Measurements from ENCODE around the gene POLDIP2. TPM values are rescaled to one million over a fixed set of nuclear protein-coding genes. Genes with fewer than 3 reads are reported as not detected.

The POLDIP2 gene
- total RNA-seq, 2 experiments from 2014 or later = 22.1 to 23.9 TPM

DNA sequence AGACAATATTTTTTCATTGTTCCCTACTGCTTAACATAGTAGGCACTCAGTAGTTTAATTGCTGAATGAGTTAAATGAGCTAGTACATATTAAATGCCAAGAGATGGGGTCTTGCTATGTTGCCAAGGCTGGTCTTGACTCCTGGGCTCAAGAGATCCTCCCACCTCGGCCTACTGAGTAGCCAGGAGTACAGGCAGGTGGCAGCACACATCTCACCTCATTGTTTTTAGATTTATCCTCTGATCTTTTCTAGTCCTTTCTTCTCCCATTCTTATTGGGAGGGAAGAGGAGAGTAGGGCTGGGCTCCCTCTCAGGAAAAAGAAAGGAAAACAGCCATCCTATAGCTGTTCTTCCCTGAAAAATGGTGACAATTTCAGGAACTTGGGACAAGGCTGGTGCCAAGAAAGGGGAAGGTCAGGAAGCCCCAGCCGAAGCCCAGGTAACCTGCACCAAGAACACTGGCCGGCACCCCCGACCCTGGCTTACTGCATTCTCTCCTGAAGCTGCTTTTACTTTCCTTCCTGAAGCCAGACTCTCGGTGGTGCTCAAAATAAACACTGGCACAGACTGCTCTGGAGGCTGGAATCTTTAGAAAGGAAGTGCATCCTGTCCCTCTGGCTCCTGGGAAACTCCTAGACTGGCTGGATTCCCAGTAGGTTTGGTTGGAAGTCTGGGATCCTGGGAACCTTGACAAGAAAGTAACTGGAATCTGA, 19.1 kb downstream of the POLDIP2 start:
- TF ChIP-seq, protein P1, sequence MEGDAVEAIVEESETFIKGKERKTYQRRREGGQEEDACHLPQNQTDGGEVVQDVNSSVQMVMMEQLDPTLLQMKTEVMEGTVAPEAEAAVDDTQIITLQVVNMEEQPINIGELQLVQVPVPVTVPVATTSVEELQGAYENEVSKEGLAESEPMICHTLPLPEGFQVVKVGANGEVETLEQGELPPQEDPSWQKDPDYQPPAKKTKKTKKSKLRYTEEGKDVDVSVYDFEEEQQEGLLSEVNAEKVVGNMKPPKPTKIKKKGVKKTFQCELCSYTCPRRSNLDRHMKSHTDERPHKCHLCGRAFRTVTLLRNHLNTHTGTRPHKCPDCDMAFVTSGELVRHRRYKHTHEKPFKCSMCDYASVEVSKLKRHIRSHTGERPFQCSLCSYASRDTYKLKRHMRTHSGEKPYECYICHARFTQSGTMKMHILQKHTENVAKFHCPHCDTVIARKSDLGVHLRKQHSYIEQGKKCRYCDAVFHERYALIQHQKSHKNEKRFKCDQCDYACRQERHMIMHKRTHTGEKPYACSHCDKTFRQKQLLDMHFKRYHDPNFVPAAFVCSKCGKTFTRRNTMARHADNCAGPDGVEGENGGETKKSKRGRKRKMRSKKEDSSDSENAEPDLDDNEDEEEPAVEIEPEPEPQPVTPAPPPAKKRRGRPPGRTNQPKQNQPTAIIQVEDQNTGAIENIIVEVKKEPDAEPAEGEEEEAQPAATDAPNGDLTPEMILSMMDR (IDR thresholded peaks at IDR 0.05) = no peak
- Histone ChIP-seq H3K4me1 (ENCODE audit: insufficient read depth, low read length) (peaks cover 36% of the 10 kb centered on the region), H3K4me3 (ENCODE audit: low read length) (no peak overlapping the region), H3K9me3 (ENCODE audit: control insufficient read depth in 1 of 2, insufficient read depth in 1 of 2, low read length in 2 of 2) (peaks cover 0 to 3% of the 10 kb centered on the region in 2 experiments), H3K27ac (ENCODE audit: low read depth in 1 of 2, low read length in 2 of 2) (no peak overlapping the region), H3K36me3 (ENCODE audit: insufficient read depth, low read length) (peaks cover 45% of the 10 kb centered on the region), H3K27me3 (ENCODE audit: control insufficient read depth in 1 of 2, insufficient read depth in 2 of 2, low read length in 2 of 2) (no peaks in the 10 kb centered on the region)
- POLR2A ChIA-PET = interaction anchor here (1.5 kb wide), 1 partner anchor 19 kb away, joined by 8 read pairs; the partner anchor contains the start of gene POLDIP2
- Mint-ChIP-seq H3K4me1 (ENCODE audit: low read depth) (peaks cover 48% of the 10 kb centered on the region), H3K9me3 (no peaks in the 10 kb centered on the region), H3K27me3 (no peaks in the 10 kb centered on the region), H3K27ac (peak overlapping the region; percentile 3), H3K4me3 (peak overlapping the region; percentile 30), H3K36me3 (ENCODE audit: low read depth) (peaks cover 40% of the 10 kb centered on the region)
- CTCF ChIA-PET = no interaction called here
- no peak for ATAC-seq (ENCODE audit: poor library complexity)
- intact Hi-C loops (cut with DNase I, micrococcal nuclease) = loop anchor here in 1 of 2 experiments (5.0 to 10.0 kb wide), 3 partner anchors 296 to 507 kb away; partner anchors contain the start of genes BLTP2, FAM222B and NLK
- no peak for DNase-seq

DNA sequence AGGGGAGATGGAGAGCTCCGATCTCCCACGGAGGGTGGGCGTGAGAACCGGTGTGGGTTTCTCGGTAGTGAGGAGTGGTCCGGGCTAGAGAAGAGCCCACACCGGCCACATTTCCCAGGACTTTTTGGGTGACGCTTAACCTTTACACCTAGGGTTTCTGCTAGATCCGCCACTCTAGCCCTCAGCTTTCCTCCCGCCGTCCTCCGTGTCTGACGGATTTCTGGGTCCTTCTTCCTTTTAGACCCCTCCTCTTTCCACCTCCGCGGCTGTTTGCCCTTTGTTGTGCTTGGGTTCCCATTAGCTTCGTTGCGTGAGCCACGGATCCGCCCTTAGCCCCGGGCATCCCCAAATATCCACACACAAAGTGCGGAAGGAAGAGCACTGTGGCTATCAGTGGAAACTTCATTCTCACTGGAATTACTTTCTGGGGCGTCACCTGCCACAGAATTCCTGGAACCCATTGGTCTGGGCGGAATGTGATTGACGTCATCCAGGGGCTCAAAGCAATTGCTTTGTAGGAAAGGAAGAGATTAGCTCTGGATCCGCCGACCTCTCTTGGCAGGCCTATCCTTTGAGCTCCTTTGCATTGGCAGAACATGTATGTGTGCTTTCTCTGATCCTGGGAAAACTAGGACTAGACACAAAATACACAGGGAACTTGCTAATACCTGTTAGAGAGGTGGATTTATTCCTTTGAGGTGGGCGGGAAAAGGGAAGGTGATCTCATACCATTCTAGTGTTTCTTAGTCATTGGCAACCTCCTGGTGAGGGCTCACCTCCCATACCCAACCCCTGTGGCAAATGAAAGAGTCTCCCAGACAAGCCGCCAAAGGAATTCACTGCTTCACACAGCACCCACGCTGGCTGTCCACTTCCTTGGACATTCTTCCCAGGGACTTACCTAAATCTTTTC, 21.1 kb downstream of the POLDIP2 start:
- Mint-ChIP-seq H3K4me1 (ENCODE audit: low read depth) (peaks cover 56% of the 10 kb centered on the region), H3K9me3 (no peaks in the 10 kb centered on the region), H3K27me3 (no peaks in the 10 kb centered on the region), H3K27ac (peak overlapping the region; percentile 88), H3K4me3 (peak overlapping the region; percentile 98), H3K36me3 (ENCODE audit: low read depth) (peaks cover 38% of the 10 kb centered on the region)
- no peaks in the 10 kb centered on the region for H3K27me3 ChIP-seq (ENCODE audit: control insufficient read depth in 1 of 2, insufficient read depth in 2 of 2, low read length in 2 of 2)
- intact Hi-C loops (cut with DNase I, micrococcal nuclease) = loop anchor here (1.0 to 10.0 kb wide), 7 partner anchors 17 to 617 kb away; partner anchors contain the start of genes POLDIP2 (in 2 of the 2), TMEM97 (in 2 of the 2), BLTP2 (in 1 of the 2) and FAM222B (in 1 of the 2)
- ATAC-seq (ENCODE audit: poor library complexity) (no peak), DNase-seq (peak in 5 of 14 experiments; percentile 5 to 60 (median 31))
- ChIA-PET CTCF (interaction anchor here (0.9 to 2.3 kb wide), 5 partner anchors 17 to 103 kb away, joined by 3 to 15 read pairs (median 5); partner anchors contain the start of genes POLDIP2 and TMEM97), POLR2A (interaction anchor here (0.6 to 2.5 kb wide), 19 partner anchors 11 to 616 kb away, joined by 3 to 118 read pairs (median 6); partner anchors contain the start of genes BLTP2, LYRM9, PHF12 and POLDIP2)
- H3K36me3 ChIP-seq (ENCODE audit: insufficient read depth, low read length) = peaks cover 37% of the 10 kb centered on the region
- peaks cover 0 to 3% of the 10 kb centered on the region in 2 experiments for H3K9me3 ChIP-seq (ENCODE audit: control insufficient read depth in 1 of 2, insufficient read depth in 1 of 2, low read length in 2 of 2)
- TF ChIP-seq, protein P1 (IDR thresholded peaks at IDR 0.05) = no peak
- peak overlapping the region; percentile 87 to 91 for H3K27ac ChIP-seq (ENCODE audit: low read depth in 1 of 2, low read length in 2 of 2)
- peaks cover 38% of the 10 kb centered on the region for H3K4me1 ChIP-seq (ENCODE audit: insufficient read depth, low read length)
- H3K4me3 ChIP-seq (ENCODE audit: low read length) = peak overlapping the region; percentile 92

All from CD4-positive, alpha-beta T cell (primary cell).